Erythroblast (primary cell): ENCODE results near the gene AGT.
"Not testable (repeated sequence)": the region's sequence is repeated elsewhere in the genome, so short reads cannot be mapped to it uniquely, and the experiment has no call there.

ENCODE experiments used
- DNase-seq, 2 experiments: peaks; one replicate each; lab custom pipeline; 2025; lab: John Stamatoyannopoulos, UW
- GATA1 ChIP-seq: IDR thresholded peaks from 2 replicates; pipeline ENCODE4 v1.6.1; 2011; ENCODE audit warnings: low read depth, mild to moderate bottlenecking, control low read depth, low read length, moderate library complexity
- POLR2A ChIP-seq: IDR thresholded peaks from 2 replicates; pipeline ENCODE4 v1.6.1; 2011; ENCODE audit warnings: mild to moderate bottlenecking, low read length

AGT gene

GRCh38 chr1:230707732-230708630 lies 5.9 kb downstream of the AGT start:
- TF ChIP-seq GATA1 (no peak), POLR2A (no peak)
- DNase-seq = no peak

- no peak for DNase-seq
- TF ChIP-seq GATA1 (no peak), POLR2A (no peak)
Observed at GRCh38 chr1:230706887-230707731, 6.8 kb downstream of the AGT start.

GRCh38 chr1:230706020-230706699 lies 7.8 kb downstream of the AGT start:
- no peak for TF ChIP-seq GATA1
- TF ChIP-seq POLR2A = no peak
- DNase-seq = no peak

GRCh38 chr1:230705289-230706019 lies 8.5 kb downstream of the AGT start:
- DNase-seq = no peak
- TF ChIP-seq POLR2A (no peak), GATA1 (no peak)

- TF ChIP-seq GATA1 (no peak), POLR2A (no peak)
- DNase-seq = no peak
Observed at GRCh38 chr1:230704830-230705229, 9.1 kb downstream of the AGT start.

GRCh38 chr1:230703679-230704385 lies 10.1 kb downstream of the AGT start:
- TF ChIP-seq POLR2A (no peak), GATA1 (no peak)
- no peak for DNase-seq

GRCh38 chr1:230702934-230703678 lies 10.8 kb downstream of the AGT start:
- TF ChIP-seq GATA1 = no peak
- no peak for TF ChIP-seq POLR2A
- no peak for DNase-seq

- TF ChIP-seq POLR2A = no peak
- no peak for TF ChIP-seq GATA1
- no peak for DNase-seq
Observed at GRCh38 chr1:230701895-230702768, 11.8 kb downstream of the AGT start.

- DNase-seq = no peak
- TF ChIP-seq GATA1 = no peak
- no peak for TF ChIP-seq POLR2A
Observed at GRCh38 chr1:230701434-230701833, 12.5 kb downstream of the AGT start.

GRCh38 chr1:230700132-230700531 lies 13.8 kb downstream of the AGT start:
- TF ChIP-seq GATA1 (no peak), POLR2A (no peak)
- no peak for DNase-seq

- DNase-seq = no peak
Observed at GRCh38 chr1:230699716-230700115, 14.2 kb downstream of the AGT start.

GRCh38 chr1:230698964-230699363 lies 15.0 kb downstream of the AGT start:
- not testable (repeated sequence) for DNase-seq

More at GRCh38 chr1:230699716-230700115, 14.2 kb downstream of the AGT start:
- TF ChIP-seq GATA1 = no peak
- TF ChIP-seq POLR2A = no peak
